Mammary epithelial cell (primary cell): ENCODE measurements around the gene SLC6A15.

Source experiments
- CTCF ChIP-seq, 2 donors: IDR thresholded peaks in 1 of 2; conservative IDR thresholded peaks in 1 of 2; 2 replicates each; pipeline ENCODE4 v1.5.1; 2011 to 2012; ENCODE audit warnings: inconsistent platforms in 2 of 2, low read length in 2 of 2, mild to moderate bottlenecking in 2 of 2, control low read depth in 1 of 2, low read depth in 1 of 2; ENCODE audit not compliant: insufficient read depth in 1 of 2; ENCODE audit errors: extremely low read depth in 1 of 2
- EZH2 ChIP-seq: IDR thresholded peaks from 2 replicates; pipeline ENCODE4 v1.6.1; 2012; ENCODE audit warnings: low read length, inconsistent platforms, borderline replicate concordance

- TF ChIP-seq CTCF (conservative IDR thresholded peaks at IDR 0.05 in 1 of 2, IDR thresholded peaks at IDR 0.05 in 1 of 2; ENCODE audit: extremely low read depth in 1 of 2, insufficient read depth in 1 of 2, low read depth in 1 of 2, low read length in 2 of 2) (no peak), EZH2 (no peak)
Observed at GRCh38 chr12:84919271-84919670, 6.7 kb upstream of the SLC6A15 start.
